Mammary epithelial cell (primary cell): ENCODE measurements around the gene C3orf18.

Experiments
- EZH2 ChIP-seq: IDR thresholded peaks from 2 replicates; pipeline ENCODE4 v1.6.1; 2012; ENCODE audit warnings: low read length, inconsistent platforms, borderline replicate concordance
- TF ChIP-seq, protein P1 (sequence below), 2 donors: IDR thresholded peaks in 1 of 2; conservative IDR thresholded peaks in 1 of 2; 2 replicates each; pipeline ENCODE4 v1.5.1; 2011 to 2012; ENCODE audit warnings: inconsistent platforms in 2 of 2, low read length in 2 of 2, mild to moderate bottlenecking in 2 of 2, control low read depth in 1 of 2, low read depth in 1 of 2; ENCODE audit not compliant: insufficient read depth in 1 of 2; ENCODE audit errors: extremely low read depth in 1 of 2

DNA sequence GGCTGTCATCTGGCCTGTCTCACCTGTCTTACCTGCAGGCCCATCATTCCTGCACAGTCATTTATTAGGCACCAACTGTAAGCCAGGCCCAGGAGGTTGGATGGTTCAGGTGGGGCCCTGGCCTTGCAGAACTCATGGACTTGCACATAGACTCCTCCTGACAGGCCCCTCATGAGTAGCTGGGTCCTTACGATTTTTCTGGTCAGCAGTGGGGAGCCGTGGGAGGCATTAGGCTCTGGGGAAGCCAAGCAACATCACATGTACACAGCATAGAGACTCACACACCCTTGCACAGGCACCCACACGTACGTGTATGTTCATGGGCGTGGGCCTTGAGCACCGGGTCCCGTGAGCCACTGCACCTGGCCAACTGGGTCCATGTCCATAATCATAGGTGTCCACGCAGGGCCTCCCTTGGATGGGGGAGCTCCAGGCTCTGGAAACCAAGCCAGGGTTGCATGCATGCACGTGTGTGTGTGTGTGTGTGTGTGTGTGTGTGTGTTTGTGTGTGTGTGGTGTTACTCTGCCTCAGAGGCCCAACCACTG is 23.7 kb upstream of the C3orf18 start:
- TF ChIP-seq, protein P1, sequence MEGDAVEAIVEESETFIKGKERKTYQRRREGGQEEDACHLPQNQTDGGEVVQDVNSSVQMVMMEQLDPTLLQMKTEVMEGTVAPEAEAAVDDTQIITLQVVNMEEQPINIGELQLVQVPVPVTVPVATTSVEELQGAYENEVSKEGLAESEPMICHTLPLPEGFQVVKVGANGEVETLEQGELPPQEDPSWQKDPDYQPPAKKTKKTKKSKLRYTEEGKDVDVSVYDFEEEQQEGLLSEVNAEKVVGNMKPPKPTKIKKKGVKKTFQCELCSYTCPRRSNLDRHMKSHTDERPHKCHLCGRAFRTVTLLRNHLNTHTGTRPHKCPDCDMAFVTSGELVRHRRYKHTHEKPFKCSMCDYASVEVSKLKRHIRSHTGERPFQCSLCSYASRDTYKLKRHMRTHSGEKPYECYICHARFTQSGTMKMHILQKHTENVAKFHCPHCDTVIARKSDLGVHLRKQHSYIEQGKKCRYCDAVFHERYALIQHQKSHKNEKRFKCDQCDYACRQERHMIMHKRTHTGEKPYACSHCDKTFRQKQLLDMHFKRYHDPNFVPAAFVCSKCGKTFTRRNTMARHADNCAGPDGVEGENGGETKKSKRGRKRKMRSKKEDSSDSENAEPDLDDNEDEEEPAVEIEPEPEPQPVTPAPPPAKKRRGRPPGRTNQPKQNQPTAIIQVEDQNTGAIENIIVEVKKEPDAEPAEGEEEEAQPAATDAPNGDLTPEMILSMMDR (conservative IDR thresholded peaks at IDR 0.05 in 1 of 2, IDR thresholded peaks at IDR 0.05 in 1 of 2; ENCODE audit: extremely low read depth in 1 of 2, insufficient read depth in 1 of 2, low read depth in 1 of 2, low read length in 2 of 2), result no peak
- no peak for TF ChIP-seq EZH2
